Measurements from ENCODE around the gene LIAS.
"Not testable (repeated sequence)": the region's sequence is repeated elsewhere in the genome, so short reads cannot be mapped to it uniquely, and the experiment has no call there.

Gene LIAS

DNA sequence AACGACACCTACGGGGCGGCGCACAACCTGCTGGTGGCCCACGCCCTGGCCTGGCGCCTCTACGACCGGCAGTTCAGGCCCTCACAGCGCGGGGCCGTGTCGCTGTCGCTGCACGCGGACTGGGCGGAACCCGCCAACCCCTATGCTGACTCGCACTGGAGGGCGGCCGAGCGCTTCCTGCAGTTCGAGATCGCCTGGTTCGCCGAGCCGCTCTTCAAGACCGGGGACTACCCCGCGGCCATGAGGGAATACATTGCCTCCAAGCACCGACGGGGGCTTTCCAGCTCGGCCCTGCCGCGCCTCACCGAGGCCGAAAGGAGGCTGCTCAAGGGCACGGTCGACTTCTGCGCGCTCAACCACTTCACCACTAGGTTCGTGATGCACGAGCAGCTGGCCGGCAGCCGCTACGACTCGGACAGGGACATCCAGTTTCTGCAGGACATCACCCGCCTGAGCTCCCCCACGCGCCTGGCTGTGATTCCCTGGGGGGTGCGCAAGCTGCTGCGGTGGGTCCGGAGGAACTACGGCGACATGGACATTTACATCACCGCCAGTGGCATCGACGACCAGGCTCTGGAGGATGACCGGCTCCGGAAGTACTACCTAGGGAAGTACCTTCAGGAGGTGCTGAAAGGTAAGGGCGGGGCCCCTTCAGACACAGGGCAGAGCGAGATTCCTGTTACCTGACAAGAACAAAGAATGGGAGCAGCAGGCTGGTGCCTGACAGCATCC lies 11.8 kb upstream of the LIAS start:
- H3K36me3 Mint-ChIP-seq (ENCODE audit: low read depth): peaks cover 25% of the 10 kb centered on the region

DNA sequence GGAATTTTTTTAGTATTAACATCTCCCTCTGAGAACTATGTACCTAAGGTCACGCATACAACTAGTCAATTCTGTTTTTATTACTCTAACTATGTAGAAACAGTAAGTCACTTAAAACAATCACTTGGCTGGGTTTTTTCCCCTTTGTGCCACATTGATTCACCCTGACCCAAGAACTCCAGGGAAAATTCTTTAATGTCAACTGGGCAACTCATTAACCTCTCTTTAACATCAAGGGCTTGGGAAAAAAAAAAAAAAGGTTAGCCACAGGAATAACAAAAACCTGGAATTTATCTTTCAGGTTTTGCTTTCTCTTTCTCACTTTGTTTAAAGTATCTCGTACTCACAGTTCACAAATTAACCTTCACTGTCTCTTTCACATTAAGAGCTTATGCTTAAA lies 8.2 kb upstream of the LIAS start:
- H3K9me3 Mint-ChIP-seq: no peaks in the 10 kb centered on the region
- peaks cover 60% of the 10 kb centered on the region for H3K36me3 Mint-ChIP-seq (ENCODE audit: low read depth)
- H3K27ac Mint-ChIP-seq: peak overlapping the region; percentile 59
- H3K4me3 Mint-ChIP-seq: no peak overlapping the region
- peaks cover 48% of the 10 kb centered on the region for H3K4me1 Mint-ChIP-seq (ENCODE audit: low read depth)
- no peaks in the 10 kb centered on the region for H3K27me3 Mint-ChIP-seq

More for the DNA sequence above, 11.8 kb upstream of the LIAS start:
- Mint-ChIP-seq H3K4me3 (peak overlapping the region; percentile 39), H3K27ac (no peak overlapping the region), H3K27me3 (no peaks in the 10 kb centered on the region), H3K4me1 (ENCODE audit: low read depth) (peaks cover 21% of the 10 kb centered on the region), H3K9me3 (no peaks in the 10 kb centered on the region)

DNA sequence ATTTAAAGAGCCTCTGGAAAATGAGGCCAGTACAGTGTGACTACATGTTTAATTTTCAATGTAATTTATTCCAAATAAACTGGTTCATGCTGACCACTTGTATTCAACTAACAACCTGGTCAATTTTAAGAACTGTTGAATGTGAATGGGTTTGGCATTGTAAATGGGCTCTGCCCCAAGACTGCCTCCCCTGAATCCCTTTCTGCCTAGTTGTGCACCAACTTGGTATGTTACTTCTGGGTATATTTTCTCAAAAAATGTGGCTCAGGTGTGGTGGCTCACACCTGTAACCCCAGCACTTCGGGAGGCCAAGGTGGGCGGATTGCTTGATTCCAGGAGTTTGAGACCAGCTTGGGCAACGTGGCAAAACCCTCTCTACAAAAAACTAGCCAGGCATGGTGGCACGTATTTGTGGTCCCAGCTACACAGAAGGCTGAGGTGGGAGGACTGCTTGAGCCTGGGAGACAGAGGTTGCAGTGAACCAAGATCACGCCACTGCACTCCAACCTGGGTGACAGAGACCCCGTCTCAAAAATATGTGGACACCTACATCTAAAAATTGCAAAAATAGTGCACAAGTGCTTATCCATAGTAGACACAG lies 7.3 kb upstream of the LIAS start:
- Mint-ChIP-seq H3K27ac (peak overlapping the region; percentile 59), H3K36me3 (ENCODE audit: low read depth) (peaks cover 69% of the 10 kb centered on the region), H3K9me3 (no peaks in the 10 kb centered on the region), H3K4me1 (ENCODE audit: low read depth) (peaks cover 57% of the 10 kb centered on the region), H3K4me3 (no peak overlapping the region), H3K27me3 (no peaks in the 10 kb centered on the region)

DNA sequence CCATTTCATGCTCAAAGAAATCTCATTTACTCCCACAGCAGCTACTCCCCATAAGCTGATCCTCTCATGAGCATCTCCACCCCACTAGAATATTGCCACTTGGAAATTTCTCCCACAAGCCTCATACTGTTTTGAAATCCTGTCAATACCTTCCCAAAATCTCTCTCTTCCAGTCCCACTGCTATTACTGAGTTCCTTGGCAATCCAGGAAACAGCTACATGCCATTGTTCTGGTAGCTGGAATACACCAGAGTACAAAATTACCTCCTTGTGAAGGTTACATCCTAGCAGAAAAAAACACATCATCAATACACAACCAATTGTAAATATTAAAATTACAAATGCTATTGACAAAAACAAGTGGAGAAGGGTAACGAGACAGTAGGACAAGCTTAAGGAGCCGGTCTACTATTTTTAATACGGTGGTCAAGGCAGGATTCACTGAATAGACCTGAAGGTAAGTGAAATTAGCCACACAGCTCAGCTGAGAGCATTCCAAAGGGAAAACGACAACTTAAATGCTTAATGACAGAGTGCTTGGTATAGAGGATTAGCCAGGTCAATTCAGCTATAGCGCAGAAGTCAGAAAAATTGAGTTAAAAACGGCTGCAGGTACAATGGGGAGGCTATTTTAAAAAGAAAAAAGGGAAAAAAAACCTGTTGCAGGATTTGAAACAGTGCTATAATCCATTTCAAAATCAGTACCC lies 6.5 kb upstream of the LIAS start:
- peaks cover 77% of the 10 kb centered on the region for H3K36me3 Mint-ChIP-seq (ENCODE audit: low read depth)
- peak overlapping the region; percentile 63 for H3K27ac Mint-ChIP-seq
- H3K9me3 Mint-ChIP-seq: no peaks in the 10 kb centered on the region
- H3K4me3 Mint-ChIP-seq: no peak overlapping the region
- H3K4me1 Mint-ChIP-seq (ENCODE audit: low read depth): peaks cover 62% of the 10 kb centered on the region
- H3K27me3 Mint-ChIP-seq: no peaks in the 10 kb centered on the region

DNA sequence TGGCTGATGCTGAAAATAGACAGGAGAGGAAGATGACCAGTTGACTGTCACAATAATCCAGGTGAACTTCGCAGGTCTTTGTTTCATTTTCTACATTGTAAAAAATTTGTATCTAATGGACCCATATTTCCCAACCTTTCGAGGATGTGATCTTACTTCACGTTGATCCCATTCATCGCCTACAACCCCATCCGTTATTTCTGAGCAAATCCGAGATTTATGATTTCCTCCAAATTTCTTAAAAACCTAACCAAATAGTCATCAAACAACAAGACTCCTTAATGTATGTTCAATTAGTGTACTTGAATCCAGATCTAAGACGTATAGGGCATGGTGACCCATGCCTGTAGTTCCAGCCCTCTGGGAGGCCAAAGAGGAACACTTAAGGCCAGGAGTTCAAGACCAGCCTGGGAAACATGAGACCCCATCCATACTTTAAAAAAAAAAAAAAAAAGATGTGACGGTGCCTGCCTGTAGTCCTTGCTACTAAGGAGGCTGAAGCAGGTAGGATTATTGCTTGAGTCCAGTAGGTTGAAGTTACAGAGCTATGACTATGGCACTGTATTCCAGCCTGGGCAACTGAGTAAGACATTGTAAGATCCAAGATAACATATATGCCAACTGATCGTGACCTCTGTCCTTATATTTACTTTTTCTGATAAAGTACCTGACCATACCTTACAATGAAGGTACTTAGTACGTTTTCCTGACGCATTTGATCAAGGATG lies 5.8 kb upstream of the LIAS start:
- H3K4me3 Mint-ChIP-seq: no peak overlapping the region
- H3K27me3 Mint-ChIP-seq: no peaks in the 10 kb centered on the region
- peaks cover 84% of the 10 kb centered on the region for H3K36me3 Mint-ChIP-seq (ENCODE audit: low read depth)
- peaks cover 62% of the 10 kb centered on the region for H3K4me1 Mint-ChIP-seq (ENCODE audit: low read depth)
- H3K27ac Mint-ChIP-seq: peak overlapping the region; percentile 63
- no peaks in the 10 kb centered on the region for H3K9me3 Mint-ChIP-seq

DNA sequence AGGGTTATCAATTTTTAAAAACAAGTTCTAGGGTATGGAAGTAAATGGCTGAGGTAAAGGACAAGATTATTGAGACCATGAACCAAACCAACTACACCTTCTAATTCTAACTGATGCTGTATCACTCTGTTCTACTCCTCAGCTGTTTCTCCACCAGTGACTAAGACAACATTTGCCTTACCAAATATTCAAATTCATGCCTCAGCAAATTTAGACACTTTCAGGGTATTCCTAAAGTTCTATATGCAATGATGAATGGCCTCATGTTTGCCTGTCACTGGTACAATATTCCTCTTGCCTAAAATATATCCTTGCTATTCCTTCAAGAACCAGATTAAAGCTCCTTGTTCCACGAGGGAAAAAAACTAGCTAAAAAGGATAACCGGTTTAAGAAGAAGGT lies 5.1 kb upstream of the LIAS start:
- Mint-ChIP-seq H3K4me1 (ENCODE audit: low read depth) (peaks cover 61% of the 10 kb centered on the region), H3K9me3 (no peaks in the 10 kb centered on the region), H3K27me3 (no peaks in the 10 kb centered on the region), H3K4me3 (peak overlapping the region; percentile 98), H3K36me3 (ENCODE audit: low read depth) (peaks cover 88% of the 10 kb centered on the region), H3K27ac (peak overlapping the region; percentile 66)

DNA sequence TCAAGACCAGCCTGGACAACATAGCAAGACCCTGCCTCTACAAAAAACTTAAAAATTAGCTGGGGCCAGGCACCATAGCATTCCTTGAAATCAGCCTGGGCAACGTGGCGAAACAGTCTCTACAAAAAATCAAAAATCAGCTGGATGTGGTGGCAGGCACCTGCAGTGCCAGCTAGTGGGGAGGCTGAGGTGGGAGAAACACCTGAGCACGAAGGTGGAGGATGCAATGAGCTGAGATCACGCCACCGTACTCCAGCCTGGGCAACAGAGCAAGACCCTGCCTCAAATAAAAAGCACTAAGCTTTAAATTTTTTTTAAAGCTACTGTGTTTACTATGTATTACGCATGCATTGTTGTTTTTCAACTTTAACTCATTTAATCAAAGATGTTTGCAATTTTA lies 3.4 kb upstream of the LIAS start:
- peaks cover 69% of the 10 kb centered on the region for H3K4me1 Mint-ChIP-seq (ENCODE audit: low read depth)
- H3K27ac Mint-ChIP-seq: peak overlapping the region; percentile 99
- H3K27me3 Mint-ChIP-seq: no peaks in the 10 kb centered on the region
- H3K36me3 Mint-ChIP-seq (ENCODE audit: low read depth): peaks cover 92% of the 10 kb centered on the region
- peak overlapping the region; percentile 98 for H3K4me3 Mint-ChIP-seq
- H3K9me3 Mint-ChIP-seq: no peaks in the 10 kb centered on the region

DNA sequence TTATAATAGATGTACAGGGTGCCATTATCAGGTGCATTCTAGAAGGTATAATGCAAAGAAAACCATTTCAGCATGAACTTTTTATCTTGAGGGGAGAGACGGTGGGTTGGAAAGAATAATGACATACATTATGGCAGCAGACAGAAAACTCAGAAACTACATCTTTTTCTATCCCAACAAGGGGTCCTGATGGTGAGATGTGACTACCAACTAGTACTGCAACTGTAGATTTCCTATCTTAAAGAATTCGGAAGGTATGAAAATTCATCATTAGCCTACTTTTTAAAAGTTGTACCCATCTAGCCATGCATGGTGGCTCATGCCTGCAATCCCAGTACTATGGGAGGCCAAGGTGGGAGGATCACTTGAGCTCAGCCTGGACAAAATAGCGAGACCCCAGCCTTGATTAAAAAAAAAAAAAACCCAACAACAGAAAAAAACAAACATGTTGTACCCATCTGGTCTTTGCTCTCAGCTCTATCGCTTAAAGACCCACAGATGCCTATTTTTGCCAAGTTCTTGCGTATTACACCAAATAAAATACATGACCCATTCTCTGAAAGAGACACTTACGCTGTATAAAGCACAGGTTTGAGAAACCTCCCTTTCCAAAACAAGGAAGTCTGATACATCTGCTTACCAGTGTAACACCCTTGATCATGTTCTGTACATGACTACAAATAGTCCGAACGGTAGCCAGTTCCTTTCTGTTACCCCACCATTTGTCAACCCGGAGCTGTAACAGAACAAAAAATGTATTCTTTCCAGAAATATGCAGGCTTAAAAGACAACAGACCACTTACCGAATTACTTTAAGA lies 1.7 kb upstream of the LIAS start:
- no peaks in the 10 kb centered on the region for H3K27me3 Mint-ChIP-seq
- no peaks in the 10 kb centered on the region for H3K9me3 Mint-ChIP-seq
- H3K27ac Mint-ChIP-seq: peak overlapping the region; percentile 99
- H3K36me3 Mint-ChIP-seq (ENCODE audit: low read depth): peaks cover 89% of the 10 kb centered on the region
- peak overlapping the region; percentile 98 for H3K4me3 Mint-ChIP-seq
- H3K4me1 Mint-ChIP-seq (ENCODE audit: low read depth): peaks cover 75% of the 10 kb centered on the region

DNA sequence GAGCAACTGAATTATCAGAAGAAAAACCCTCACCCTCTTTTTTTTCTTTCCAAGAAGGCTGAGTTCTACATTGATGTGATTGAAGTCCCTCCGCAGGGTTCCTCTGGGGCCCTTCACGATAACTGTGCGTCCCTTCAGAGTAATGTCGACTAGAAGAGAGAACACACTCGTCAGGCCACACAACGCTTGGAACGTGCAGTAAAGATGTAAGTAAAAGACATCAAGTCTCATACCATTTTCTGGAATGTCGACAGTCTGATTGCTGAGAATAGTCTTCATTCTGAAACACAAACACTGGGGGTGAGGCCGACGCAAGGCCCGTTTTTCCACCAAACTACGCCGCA lies 723 bp upstream of the LIAS start:
- Mint-ChIP-seq H3K27ac (peak overlapping the region; percentile 99), H3K4me3 (peak overlapping the region; percentile 98), H3K36me3 (ENCODE audit: low read depth) (peaks cover 81% of the 10 kb centered on the region), H3K4me1 (ENCODE audit: low read depth) (peaks cover 66% of the 10 kb centered on the region)
- not testable (repeated sequence) for H3K27me3 Mint-ChIP-seq, H3K9me3 Mint-ChIP-seq

DNA sequence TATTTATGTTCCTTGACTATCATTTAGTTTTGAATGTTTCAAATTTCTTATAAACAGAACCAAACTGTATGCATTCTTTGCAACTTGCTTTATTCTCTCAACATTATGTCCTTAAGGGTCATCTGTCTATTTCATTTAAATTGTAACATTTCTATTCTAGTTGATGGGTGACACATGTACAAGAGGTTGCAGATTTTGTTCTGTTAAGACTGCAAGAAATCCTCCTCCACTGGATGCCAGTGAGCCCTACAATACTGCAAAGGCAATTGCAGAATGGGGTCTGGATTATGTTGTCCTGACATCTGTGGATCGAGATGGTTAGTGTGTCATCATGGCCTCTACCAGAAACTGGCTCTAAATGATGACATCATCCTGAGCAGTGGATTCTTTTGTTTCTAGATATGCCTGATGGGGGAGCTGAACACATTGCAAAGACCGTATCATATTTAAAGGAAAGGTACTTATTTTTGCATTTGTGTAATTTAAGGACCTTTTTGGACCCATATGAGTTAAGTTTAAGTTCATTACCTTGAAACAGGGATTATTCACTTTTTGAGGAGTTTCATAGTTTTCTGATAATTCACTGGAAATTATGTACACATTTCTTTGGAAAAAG lies 6.1 kb downstream of the LIAS start:
- Mint-ChIP-seq H3K4me3 (no peak overlapping the region), H3K36me3 (ENCODE audit: low read depth) (peaks cover 65% of the 10 kb centered on the region), H3K27ac (no peak overlapping the region), H3K4me1 (ENCODE audit: low read depth) (peaks cover 25% of the 10 kb centered on the region), H3K27me3 (no peaks in the 10 kb centered on the region), H3K9me3 (no peaks in the 10 kb centered on the region)

DNA sequence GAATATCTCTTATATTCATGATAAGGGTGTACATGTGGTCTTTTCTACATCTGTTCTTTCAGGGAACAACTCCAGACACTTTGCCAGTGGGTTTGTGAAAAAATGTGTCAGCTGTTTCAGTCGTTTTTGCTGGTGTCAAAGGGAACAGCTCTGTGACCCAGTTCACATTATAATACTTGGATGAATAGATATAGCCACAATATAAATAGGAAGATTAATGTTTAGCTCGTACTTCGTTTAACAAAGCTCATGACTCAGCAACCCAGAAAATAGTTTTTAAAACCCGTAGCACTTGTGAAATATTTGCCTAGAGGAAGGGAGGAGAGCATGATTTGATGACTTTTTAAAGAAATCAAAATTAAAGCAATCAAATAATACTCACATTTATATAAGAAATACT lies 7.9 kb downstream of the LIAS start:
- Mint-ChIP-seq H3K4me1 (ENCODE audit: low read depth) (peaks cover 12% of the 10 kb centered on the region), H3K36me3 (ENCODE audit: low read depth) (peaks cover 63% of the 10 kb centered on the region), H3K4me3 (no peak overlapping the region), H3K27ac (no peak overlapping the region), H3K9me3 (no peaks in the 10 kb centered on the region), H3K27me3 (no peaks in the 10 kb centered on the region)

DNA sequence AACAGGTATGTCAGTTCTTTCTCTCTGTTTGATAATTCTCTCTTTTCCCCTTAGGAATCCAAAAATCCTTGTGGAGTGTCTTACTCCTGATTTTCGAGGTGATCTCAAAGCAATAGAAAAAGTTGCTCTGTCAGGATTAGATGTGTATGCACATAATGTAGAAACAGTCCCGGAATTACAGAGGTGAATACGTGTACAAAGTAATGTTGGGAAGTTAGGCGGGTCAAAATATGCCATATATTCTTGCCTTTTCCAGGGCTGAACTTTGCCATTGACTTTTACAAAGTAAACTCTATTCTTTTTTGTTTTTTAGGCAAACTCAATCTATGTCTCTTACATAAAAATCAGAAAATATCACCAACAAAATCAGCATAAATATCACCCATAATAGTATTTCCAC lies 8.6 kb downstream of the LIAS start:
- Mint-ChIP-seq H3K4me3 (no peak overlapping the region), H3K27ac (no peak overlapping the region), H3K27me3 (no peaks in the 10 kb centered on the region), H3K36me3 (ENCODE audit: low read depth) (peaks cover 67% of the 10 kb centered on the region), H3K4me1 (ENCODE audit: low read depth) (peaks cover 12% of the 10 kb centered on the region), H3K9me3 (no peaks in the 10 kb centered on the region)

DNA sequence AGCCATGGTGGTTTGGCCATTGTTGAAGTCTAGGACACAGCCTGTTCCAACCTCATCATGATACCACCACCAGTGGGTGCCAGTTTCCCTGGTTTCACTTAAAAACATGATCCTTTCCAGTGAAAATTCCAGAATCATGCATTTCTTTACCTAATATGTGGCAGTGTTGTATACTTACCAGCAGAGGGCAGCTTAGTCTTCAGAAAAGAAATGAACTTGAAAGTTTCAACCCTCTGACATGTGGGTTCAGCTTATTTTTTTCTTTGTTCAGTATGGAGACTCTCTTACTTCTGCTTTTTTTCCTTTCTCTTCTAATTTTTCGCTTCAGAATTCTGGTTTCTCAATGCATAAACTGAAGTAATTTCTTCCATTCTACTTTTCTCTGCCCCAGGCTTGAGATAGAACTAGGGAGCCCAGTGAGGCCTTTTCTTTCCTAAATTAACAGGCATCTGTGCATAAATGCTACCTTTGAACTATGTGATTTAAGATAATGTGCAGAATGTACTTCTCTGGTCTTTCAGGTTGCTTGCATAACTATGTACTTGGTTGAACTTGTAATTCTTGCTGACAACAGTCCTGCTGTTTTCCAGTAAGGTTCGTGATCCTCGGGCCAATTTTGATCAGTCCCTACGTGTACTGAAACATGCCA lies 10.7 kb downstream of the LIAS start:
- H3K4me3 Mint-ChIP-seq: no peak overlapping the region
- H3K27ac Mint-ChIP-seq: peak overlapping the region; percentile 63
- H3K36me3 Mint-ChIP-seq (ENCODE audit: low read depth): peaks cover 63% of the 10 kb centered on the region

DNA sequence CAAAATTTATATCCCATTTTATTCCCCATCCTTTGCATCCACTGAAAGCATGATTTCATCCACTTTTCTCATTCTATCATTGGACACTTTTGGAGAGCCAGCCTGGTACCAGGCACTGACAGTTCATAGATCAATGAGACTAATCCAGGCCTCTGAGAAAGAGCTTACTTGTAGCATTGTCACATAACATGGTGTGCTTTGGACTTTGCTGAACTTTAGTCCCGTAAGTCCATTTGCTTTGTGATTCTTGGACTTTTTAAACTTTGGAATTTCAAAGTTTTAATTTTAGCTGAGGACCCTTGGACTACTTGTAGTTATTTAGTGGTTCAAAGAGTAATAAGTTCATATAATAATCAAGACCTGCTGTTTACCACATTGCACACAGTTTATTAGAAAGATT lies 11.5 kb downstream of the LIAS start:
- H3K27me3 Mint-ChIP-seq: no peaks in the 10 kb centered on the region
- H3K4me3 Mint-ChIP-seq: no peak overlapping the region
- no peaks in the 10 kb centered on the region for H3K9me3 Mint-ChIP-seq
- no peak overlapping the region for H3K27ac Mint-ChIP-seq
- peaks cover 55% of the 10 kb centered on the region for H3K36me3 Mint-ChIP-seq (ENCODE audit: low read depth)
- peaks cover 9% of the 10 kb centered on the region for H3K4me1 Mint-ChIP-seq (ENCODE audit: low read depth)

More for the DNA sequence above, 10.7 kb downstream of the LIAS start:
- peaks cover 9% of the 10 kb centered on the region for H3K4me1 Mint-ChIP-seq (ENCODE audit: low read depth)
- H3K27me3 Mint-ChIP-seq: no peaks in the 10 kb centered on the region
- no peaks in the 10 kb centered on the region for H3K9me3 Mint-ChIP-seq
